ENCODE results near the gene GPC5.

- TF ChIP-seq CTCF (IDR thresholded peaks at IDR 0.05; ENCODE audit: low read length), result no peak
- no peak for TF ChIP-seq EZH2 (IDR thresholded peaks at IDR 0.05; ENCODE audit: borderline replicate concordance, low read length)
Measured at GRCh38 chr13:91762957-91763356, 364.5 kb downstream of the GPC5 start.

Measured in OCI-LY1 (cell line).